ENCODE data around the gene UBALD2.
"Not testable (repeated sequence)": the region's sequence is repeated elsewhere in the genome, so short reads cannot be mapped to it uniquely, and the experiment has no call there.

UBALD2 gene

GRCh38 chr17:76278268-76278908, 13.2 kb downstream of the UBALD2 start:
- DNase-seq (ENCODE audit: low spot score): no peak

DNA sequence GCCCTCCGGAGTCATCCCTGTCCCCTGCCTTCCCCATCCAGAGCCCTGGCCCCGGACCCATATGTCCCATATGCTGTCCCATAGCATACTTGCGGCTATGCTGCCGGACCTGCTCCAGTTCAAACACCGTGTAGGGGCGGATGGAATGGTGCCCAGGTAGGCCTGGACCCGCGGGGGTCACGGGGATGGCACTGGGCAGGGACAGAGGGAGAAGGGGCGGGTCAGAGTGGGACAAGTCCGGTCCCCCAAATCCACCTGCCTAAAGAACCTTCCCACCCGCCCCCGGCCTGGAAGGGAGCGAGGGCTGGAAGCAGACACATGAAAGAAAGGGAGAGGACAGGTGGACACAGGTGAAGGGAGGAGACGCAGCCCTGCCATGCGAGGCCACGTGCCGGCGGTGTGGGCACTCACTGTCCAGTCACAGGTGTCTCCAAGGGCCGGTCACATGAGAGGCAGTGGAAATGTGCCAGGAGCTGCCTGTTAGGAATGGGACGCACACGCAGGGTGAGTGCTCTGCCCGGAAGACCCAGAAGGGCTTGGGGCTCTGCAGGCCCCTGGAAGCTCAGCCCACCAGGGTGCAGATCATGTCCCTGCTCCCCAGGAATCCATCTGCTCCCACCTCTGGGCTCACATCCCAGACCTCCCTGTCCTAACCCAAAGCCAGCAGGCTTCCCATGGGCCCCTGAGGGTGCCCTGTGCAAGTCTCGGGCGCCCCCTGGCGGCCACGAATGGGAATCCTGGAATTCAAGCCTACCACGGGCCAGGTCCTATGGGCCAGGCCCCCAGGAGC, 14.0 kb downstream of the UBALD2 start:
- peak; percentile 90 for DNase-seq (ENCODE audit: low spot score)

DNA sequence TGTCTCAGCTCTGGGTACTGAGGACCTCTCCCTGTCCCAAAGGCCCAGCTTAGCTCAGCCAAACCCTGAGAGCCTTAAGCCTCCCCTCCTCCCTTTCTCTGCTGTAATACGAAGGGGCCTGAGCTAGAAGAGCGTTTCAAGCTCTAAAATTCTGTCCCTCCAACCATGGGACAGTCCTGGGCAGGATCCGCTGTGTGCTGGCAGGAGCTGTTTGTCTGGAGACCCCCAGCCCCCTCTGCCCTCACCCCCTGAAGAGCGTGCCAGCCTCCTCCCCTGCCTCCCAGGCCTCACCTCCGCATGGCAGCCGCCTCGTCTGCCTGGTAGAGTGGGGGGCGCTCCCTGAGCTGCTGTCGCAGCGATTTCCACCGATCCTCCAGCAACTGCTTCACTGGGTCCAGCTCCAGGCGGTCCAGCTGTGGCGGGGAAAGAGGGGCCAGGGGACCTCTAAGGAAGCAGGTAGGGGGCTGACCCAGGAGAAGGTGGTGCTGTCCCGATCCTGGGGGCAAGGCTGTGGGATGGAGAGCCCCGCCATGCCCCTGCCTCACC, 14.7 kb downstream of the UBALD2 start:
- no peak for DNase-seq (ENCODE audit: low spot score)

DNA sequence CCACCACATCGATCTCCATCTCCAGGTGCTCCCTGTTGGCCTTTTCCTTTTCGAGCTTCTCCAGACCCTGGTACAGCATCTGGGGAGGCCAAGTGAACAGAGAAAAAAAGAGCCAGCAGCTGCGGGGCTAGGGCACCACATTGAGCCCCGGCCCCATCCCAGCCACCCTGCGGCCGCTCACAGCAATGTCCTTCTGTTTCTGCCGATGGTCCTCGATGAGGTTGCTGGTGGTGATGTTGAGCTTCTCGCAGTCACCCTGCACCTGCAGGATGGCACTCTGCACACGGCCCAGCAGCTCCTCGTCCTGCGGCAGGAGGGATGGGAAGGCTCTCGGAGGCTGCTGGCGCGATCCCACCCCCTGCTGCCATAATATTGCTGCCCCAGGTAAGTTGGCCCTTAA, 15.5 kb downstream of the UBALD2 start:
- DNase-seq (ENCODE audit: low spot score): no peak

DNA sequence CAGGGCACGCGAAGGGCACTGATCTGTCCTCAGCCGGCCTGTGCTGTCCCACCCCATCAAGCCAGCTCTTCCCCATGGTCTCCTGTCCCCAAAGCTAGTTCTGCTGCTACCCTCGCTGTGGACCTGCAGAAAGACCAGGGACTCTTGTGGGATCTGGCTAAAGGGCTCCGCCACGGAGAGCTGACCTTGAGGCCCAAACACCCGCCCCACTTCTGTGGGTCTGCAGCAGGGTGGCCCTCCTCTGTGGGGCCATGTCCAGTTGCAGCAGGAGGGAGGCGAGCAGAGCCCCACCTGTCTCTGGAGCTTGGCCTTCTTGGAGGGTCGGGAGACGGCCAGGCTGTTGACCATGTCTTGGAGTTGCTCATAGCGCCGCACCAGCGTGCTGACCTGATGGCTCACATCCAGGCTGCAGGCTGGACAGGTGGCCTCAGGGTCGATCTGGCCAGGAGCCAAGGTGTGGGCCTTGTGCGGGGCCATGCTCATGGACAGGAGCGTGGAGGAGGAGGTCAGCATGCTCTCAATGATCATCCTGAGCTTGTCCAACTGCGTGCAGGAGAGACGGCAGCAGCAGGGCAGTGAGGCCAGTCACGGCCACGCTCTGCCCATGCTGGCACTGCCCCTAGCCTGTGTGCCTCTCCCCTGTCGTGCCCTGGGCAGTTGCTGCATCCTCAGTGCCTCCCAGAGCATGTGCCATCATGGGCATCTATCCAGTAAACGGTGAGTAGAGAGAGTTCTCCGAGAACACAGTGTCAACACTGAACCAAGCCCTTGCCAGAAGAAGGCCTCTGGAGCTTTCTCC, 16.6 kb downstream of the UBALD2 start:
- DNase-seq (ENCODE audit: low spot score): no peak

DNA sequence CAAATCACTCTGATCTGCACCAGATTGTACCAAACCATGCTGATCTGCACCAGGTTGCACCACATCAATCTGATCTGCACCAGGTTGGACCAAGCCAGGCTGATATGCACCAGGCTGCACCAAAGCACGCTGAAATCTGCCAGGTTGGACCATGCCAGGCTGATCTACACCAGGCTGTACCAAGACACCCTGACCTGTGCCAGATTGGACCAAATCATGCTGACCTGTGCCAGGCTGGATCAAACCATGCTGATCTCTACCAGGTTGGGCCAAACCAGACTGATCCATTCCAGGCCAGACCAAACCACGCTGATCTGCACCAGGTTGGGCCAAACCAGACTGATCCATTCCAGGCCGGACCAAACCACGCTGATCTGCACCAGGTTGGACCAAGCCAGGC, 27.4 kb downstream of the UBALD2 start:
- DNase-seq (ENCODE audit: low spot score): no peak

GRCh38 chr17:76293106-76293505, 28.0 kb downstream of the UBALD2 start:
- no peak for DNase-seq (ENCODE audit: low spot score)

DNA sequence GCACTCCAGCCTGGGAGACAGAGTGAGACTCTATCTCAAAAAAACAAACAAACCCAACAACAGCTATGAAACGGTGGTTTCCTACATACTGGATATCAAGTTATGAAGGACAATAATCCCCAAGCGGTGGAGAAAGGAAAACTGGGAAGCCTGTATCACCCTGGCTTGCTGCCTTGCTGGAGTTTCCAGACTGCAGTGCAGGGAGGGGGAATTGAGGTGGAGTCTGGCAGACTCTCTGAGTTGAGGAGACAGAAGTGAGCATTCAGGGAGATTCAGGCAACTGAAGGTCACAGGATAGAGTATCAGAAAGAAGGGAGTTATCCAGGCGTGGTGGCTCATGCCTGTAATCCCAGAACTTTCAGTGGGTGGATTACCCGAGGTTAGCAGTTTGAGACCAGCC, 31.0 kb downstream of the UBALD2 start:
- no peak for DNase-seq (ENCODE audit: low spot score)

DNA sequence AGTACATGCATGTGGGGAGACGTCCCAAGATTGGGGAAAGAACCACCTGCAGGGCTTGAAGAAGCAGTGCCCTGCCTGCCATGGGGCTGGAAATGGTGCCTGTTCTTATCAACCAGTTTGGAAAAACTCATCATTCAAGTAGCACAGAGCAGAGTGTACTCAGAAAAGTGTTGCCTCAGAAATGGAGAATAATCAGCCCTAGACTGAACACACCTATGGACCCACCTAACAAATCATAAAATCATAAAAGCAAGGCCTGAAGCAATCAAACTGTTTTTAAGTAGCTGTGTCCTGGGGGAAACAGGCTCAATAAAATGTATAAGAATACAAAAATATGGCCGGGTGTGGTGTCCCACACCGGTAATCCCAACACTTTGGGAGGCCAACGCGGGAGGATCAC, 31.7 kb downstream of the UBALD2 start:
- DNase-seq (ENCODE audit: low spot score): no peak

DNA sequence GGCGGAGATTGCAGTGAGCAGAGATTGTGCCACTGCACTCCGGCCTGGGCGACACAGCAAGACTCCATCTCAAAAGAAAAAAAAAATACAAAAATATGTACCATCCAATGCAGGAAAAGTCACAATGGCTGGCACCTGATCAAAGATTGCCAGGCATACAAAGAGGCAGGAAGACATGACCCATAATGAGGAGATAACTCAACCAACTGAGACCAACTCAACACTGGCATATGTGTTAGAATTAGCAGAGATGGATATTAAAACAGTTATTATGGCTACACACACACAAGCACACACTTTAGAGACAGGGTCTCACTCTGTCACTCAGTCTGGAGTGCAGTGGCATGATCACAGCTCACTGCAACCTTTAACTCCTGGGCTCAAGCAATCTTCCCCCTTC, 32.3 kb downstream of the UBALD2 start:
- no peak for DNase-seq (ENCODE audit: low spot score)

GRCh38 chr17:76304226-76305134, 39.3 kb downstream of the UBALD2 start:
- DNase-seq (ENCODE audit: low spot score): no peak

DNA sequence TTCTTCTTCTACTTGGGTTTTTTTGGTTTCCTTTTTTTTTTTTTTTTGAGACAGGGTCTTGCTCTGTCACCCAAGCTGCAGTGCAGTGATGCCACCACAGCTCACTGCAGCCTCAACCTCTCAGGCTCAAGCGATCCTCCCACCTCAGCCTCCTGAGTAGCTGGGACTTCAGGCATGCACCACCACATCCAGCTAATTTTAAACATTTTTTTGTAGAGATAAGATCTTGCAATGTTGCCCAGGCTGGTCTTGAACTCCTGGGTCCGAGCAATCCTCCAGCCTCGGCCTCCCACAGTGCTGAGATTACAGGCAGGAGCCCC, 39.9 kb downstream of the UBALD2 start:
- DNase-seq (ENCODE audit: low spot score): not testable (repeated sequence)

DNA sequence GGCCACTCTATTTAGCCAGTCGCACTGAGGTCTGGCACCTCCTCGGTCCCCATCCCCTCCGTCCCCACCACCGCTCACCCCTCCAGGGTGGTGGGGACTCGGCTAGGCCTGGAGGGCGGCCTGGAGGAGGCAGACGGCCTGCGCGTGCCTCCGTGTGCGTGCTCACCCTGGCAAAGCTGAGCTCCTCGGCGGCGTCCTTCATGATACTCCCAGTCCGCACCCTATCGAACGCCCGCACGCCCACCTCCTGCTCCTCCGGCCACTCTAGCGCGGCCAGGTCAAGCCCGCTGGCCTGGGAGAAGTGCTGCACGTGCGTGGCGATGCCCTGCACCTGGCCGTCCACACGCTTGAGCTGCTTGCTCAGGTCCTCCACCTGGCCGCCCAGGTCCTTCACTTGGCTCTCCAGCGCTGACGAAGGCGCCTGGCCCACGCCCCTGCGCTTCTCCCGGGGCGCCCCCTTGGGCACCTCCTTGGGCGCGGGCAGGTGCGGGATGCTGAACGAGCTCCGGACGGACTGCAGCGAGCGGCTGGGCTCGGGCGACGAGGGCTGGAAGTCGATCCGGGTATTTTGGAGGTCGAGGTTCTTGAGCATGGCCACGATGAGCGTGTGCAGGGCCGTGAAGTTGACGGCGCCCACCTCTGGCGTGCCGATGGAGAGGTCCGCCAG, 42.3 kb downstream of the UBALD2 start:
- DNase-seq (ENCODE audit: low spot score): no peak

DNA sequence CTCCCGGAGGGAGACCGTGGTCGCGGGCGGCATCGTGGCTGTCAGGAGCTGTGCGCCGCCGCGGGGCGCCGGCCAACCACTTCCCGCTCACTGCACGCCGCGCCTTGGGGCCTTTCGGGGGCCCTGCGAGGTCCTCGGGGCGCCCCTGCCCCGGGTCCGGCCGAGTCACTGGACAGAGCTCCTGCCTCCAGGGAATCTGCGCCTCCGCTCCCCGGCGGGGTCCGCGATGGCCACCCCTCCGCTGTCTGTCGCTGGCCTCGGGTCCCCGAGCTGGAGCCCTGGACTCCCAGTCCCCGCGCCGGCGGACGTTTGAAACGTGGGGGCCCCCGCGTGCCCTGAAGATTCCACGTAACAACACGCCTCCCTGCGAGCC, 42.8 kb downstream of the UBALD2 start, which contains the start of gene QRICH2:
Gene QRICH2 (minus strand): TSS at position 311 of the 373 bp plus-strand sequence. CDS start 278 bp downstream, at position 33.
- DNase-seq (ENCODE audit: low spot score): no peak

DNA sequence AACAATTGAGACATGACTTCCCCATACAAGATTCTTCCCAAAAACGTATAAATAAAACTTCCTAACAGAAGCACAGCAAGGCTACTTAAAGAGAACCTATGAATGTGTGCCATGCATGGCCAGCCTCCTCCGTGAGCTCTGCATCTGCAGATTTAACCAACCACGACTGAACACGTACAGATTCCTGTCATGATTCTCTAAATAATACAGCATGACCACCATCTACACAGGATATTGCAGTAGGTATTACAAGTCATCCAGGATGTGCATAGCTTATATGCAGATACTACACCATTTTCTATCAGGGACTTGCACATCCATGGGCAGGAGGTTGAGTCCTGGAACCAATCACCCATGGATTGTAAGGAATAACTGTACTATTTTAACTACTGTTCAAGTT, 44.3 kb downstream of the UBALD2 start:
- DNase-seq (ENCODE audit: low spot score): no peak

DNA sequence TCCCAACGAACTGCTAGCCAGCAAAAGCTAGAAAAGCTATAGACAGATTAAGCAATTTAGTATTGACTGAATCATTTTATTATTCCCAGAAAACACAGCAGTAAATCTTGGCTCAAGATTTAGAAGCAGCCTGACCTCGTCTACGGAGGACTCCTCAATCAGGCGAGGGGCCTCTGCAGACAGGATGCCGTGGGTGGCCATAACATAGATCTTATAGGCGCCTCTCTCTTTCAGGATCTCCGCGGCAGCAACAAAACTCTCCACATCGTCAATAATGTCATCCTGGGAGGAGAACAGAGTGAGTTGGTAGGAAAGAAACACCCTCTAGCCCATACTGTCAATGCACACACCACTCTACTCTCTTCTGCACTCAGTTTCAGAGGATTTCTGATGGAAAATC, 47.6 kb downstream of the UBALD2 start:
- no peak for DNase-seq (ENCODE audit: low spot score)

DNA sequence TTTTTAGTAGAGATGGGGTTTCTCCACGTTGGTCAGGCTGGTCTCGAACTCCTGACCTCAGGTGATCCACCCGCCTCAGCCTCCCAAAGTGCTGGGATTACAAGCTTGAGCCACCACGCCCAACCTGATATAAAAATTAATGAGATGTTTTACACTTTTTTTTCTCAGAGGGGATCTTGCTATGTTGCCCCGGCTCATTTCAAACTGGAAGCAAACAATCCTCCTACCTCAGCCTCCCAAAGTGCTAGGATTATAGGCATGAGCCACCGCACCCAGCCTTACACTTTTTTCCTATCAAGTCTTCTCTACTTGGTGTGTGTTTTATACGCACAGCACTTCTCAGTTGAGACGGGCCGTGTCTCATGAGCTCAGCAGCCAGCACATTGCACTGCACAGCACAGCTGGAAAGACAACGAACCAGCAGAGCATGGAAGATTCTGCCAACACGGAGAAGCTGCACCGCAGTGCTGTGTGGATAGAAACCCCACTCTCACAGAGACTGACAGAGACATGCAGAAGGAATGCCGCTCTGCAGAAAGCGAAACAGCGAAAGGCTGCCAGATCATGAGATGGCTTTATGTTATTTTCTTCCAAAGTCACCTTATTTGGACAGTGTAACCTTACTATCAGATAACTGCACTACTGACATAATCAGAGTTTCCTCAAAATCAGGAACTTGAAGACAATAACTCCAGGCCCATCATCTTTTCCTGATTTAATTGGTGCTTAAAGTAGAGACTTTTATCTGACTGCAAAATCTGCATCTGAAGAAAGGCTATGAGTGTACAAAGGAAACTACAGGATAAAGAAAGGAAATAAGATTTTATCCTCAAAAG, 49.5 kb downstream of the UBALD2 start:
- DNase-seq (ENCODE audit: low spot score): no peak

DNA sequence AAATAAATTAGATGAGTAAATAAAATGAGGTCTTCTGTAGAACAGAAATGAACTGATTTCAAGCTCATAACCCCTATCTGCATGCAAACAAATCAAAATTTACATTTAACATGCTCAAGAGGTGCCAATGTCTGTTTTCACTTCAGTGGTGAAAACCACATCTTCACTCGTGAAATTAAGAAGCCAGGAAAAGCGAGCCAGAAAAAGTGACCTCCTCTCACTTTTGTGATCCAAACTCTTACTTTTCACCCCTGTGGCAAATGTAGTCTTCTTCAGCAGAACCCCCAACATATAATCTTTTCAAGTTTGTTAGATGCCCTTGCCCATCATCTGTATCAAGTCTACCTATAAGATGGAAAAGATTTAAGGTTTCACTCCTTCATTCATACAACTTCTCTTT, 52.4 kb downstream of the UBALD2 start:
- DNase-seq (ENCODE audit: low spot score): no peak

- DNase-seq (ENCODE audit: low spot score): no peak
Observed at GRCh38 chr17:76318586-76318985, 53.4 kb downstream of the UBALD2 start.
